Trophoblast cell (in vitro differentiated cells and primary cell): ENCODE measurements around the gene AQP1.

Source experiments
- DNase-seq, 2 donors: peaks; one replicate each; pipeline ENCODE4 v3.0.0-alpha.2; 2016
- H2AFZ ChIP-seq: 2 replicates; pipeline ENCODE4 v1.6.1; 2013; ENCODE audit warnings: low read length, moderate library complexity, mild to moderate bottlenecking; ENCODE audit not compliant: insufficient read depth, poor library complexity
- H2AK5ac ChIP-seq: 2 replicates; pipeline ENCODE4 v1.6.1; 2013; ENCODE audit warnings: mild to moderate bottlenecking, low read length
- H2BK120ac ChIP-seq: 2 replicates; pipeline ENCODE4 v1.6.1; 2013; ENCODE audit warnings: low read length, mild to moderate bottlenecking, moderate library complexity; ENCODE audit not compliant: insufficient read depth, poor library complexity
- H2BK12ac ChIP-seq: 2 replicates; pipeline ENCODE4 v1.6.1; 2013; ENCODE audit warnings: mild to moderate bottlenecking, low read length, moderate library complexity
- H2BK5ac ChIP-seq: 2 replicates; pipeline ENCODE4 v1.6.1; 2013; ENCODE audit warnings: low read length, low read depth, moderate library complexity, mild to moderate bottlenecking; ENCODE audit not compliant: poor library complexity
- H3K14ac ChIP-seq: 2 replicates; pipeline ENCODE4 v1.6.1; 2013; ENCODE audit warnings: mild to moderate bottlenecking, low read length
- H3K18ac ChIP-seq: 2 replicates; pipeline ENCODE4 v1.6.1; 2013; ENCODE audit warnings: mild to moderate bottlenecking, low read length
- H3K23ac ChIP-seq: 2 replicates; pipeline ENCODE4 v1.6.1; 2013; ENCODE audit warnings: low read length
- H3K27ac ChIP-seq: 2 replicates; pipeline ENCODE4 v1.5.1; 2013; ENCODE audit warnings: low read depth, mild to moderate bottlenecking, inconsistent platforms, low read length, moderate library complexity
- H3K27me3 ChIP-seq: 2 replicates; pipeline ENCODE4 v1.6.1; 2013; ENCODE audit warnings: inconsistent platforms, mild to moderate bottlenecking, low read length, moderate library complexity; ENCODE audit not compliant: insufficient read depth
- H3K36me3 ChIP-seq, 2 experiments: 1 replicate in 1 of 2; 2 replicates in 1 of 2; pipeline ENCODE4 v1.6.1; 2013; ENCODE audit warnings: low read length in 2 of 2, mild to moderate bottlenecking in 2 of 2, moderate library complexity in 1 of 2; ENCODE audit not compliant: insufficient read depth in 2 of 2, control insufficient read depth in 1 of 2
- H3K4ac ChIP-seq: 2 replicates; pipeline ENCODE4 v1.6.1; 2013; ENCODE audit warnings: low read depth, mild to moderate bottlenecking, low read length, moderate library complexity
- H3K4me1 ChIP-seq, 2 experiments: 1 replicate in 1 of 2; 2 replicates in 1 of 2; pipeline ENCODE4 v1.6.1; 2013; ENCODE audit warnings: low read length in 2 of 2, mild to moderate bottlenecking in 2 of 2, moderate library complexity in 1 of 2; ENCODE audit not compliant: insufficient read depth in 2 of 2, control insufficient read depth in 1 of 2
- H3K4me2 ChIP-seq: 2 replicates; pipeline ENCODE4 v1.6.1; 2013; ENCODE audit warnings: inconsistent platforms, mild to moderate bottlenecking, low read length, moderate library complexity
- H3K4me3 ChIP-seq: 2 replicates; pipeline ENCODE4 v1.5.1; 2013; ENCODE audit warnings: mild to moderate bottlenecking, low read depth, low read length, inconsistent platforms
- H3K79me1 ChIP-seq: one replicate; pipeline ENCODE4 v1.6.1; 2013; ENCODE audit warnings: low read length
- H3K79me2 ChIP-seq: 2 replicates; pipeline ENCODE4 v1.6.1; 2013; ENCODE audit warnings: low read length, mild to moderate bottlenecking; ENCODE audit not compliant: control insufficient read depth, insufficient read depth, poor library complexity
- H3K9ac ChIP-seq: 2 replicates; pipeline ENCODE4 v1.6.1; 2013; ENCODE audit warnings: mild to moderate bottlenecking, low read length
- H3K9me3 ChIP-seq: 2 replicates; pipeline ENCODE4 v1.6.1; 2013; ENCODE audit warnings: low read depth, mild to moderate bottlenecking, control low read depth, inconsistent platforms, low read length; ENCODE audit not compliant: insufficient read depth
- H4K12ac ChIP-seq: 2 replicates; pipeline ENCODE4 v1.6.1; 2013; ENCODE audit warnings: low read depth, mild to moderate bottlenecking, low read length, moderate library complexity
- H4K8ac ChIP-seq: 2 replicates; pipeline ENCODE4 v1.6.1; 2013; ENCODE audit warnings: low read depth, mild to moderate bottlenecking, low read length, moderate library complexity
- H4K91ac ChIP-seq: one replicate; pipeline ENCODE4 v1.6.1; 2013; ENCODE audit warnings: low read depth, mild to moderate bottlenecking, low read length, moderate library complexity
- WGBS: extraction: QIAGEN DNeasy Blood & Tissue Kit; methylation state at CpG from one replicate; pipeline ENCODE4 v1.1.7; 2013; ENCODE audit warnings: missing lambda C conversion rate; ENCODE audit not compliant: insufficient read length, insufficient coverage; ENCODE audit errors: extremely low coverage; 5-methylcytosine and 5-hydroxymethylcytosine counted together

Gene AQP1

GRCh38 chr7:30908681-30909080, 3.0 kb upstream of the AQP1 start:
- WGBS: no CpG with 5 or more reads among the region's 10 CpGs

GRCh38 chr7:30909431-30909830, 2.2 kb upstream of the AQP1 start:
- no peaks in the 10 kb centered on the region for H3K36me3 ChIP-seq
- H3K23ac ChIP-seq: no peak overlapping the region
- no peak overlapping the region for H4K91ac ChIP-seq
- no peak overlapping the region for H4K8ac ChIP-seq
- no peak overlapping the region for H3K18ac ChIP-seq
- peaks cover 5% of the 10 kb centered on the region for H3K9me3 ChIP-seq
- no peak overlapping the region for H3K9ac ChIP-seq
- H3K27ac ChIP-seq: no peak overlapping the region
- no peaks in the 10 kb centered on the region for H3K79me1 ChIP-seq
- WGBS: no CpG with 5 or more reads among the region's 6 CpGs
- no peaks in the 10 kb centered on the region for H3K4me1 ChIP-seq
- H3K4me2 ChIP-seq: no peak overlapping the region
- DNase-seq: no peak
- H2BK5ac ChIP-seq: no peak overlapping the region
- H2BK12ac ChIP-seq: no peak overlapping the region
- H3K14ac ChIP-seq: no peak overlapping the region
- no peaks in the 10 kb centered on the region for H3K27me3 ChIP-seq
- H4K12ac ChIP-seq: no peak overlapping the region
- no peak overlapping the region for H2AK5ac ChIP-seq
- no peak overlapping the region for H2BK120ac ChIP-seq
- no peaks in the 10 kb centered on the region for H3K79me2 ChIP-seq
- H3K4me3 ChIP-seq: no peak overlapping the region
- no peak overlapping the region for H3K4ac ChIP-seq
- no peak overlapping the region for H2AFZ ChIP-seq

More at GRCh38 chr7:30908681-30909080, 3.0 kb upstream of the AQP1 start:
- Histone ChIP-seq H3K18ac (no peak overlapping the region), H2BK12ac (no peak overlapping the region), H4K91ac (no peak overlapping the region), H3K23ac (no peak overlapping the region), H3K79me2 (no peaks in the 10 kb centered on the region), H3K9me3 (peaks cover 5% of the 10 kb centered on the region), H3K27me3 (no peaks in the 10 kb centered on the region), H4K8ac (no peak overlapping the region), H3K4ac (no peak overlapping the region), H3K9ac (no peak overlapping the region), H3K27ac (no peak overlapping the region), H3K4me1 (no peaks in the 10 kb centered on the region), H3K14ac (no peak overlapping the region), H2AK5ac (no peak overlapping the region), H3K79me1 (no peaks in the 10 kb centered on the region), H2BK5ac (no peak overlapping the region), H2BK120ac (no peak overlapping the region), H3K36me3 (no peaks in the 10 kb centered on the region), H4K12ac (no peak overlapping the region), H3K4me3 (no peak overlapping the region), H3K4me2 (no peak overlapping the region), H2AFZ (no peak overlapping the region)
- no peak for DNase-seq

- Histone ChIP-seq H3K4me2 (no peak overlapping the region), H3K18ac (no peak overlapping the region), H2BK12ac (no peak overlapping the region), H3K14ac (no peak overlapping the region), H3K4me3 (no peak overlapping the region), H3K9ac (no peak overlapping the region), H4K12ac (no peak overlapping the region), H3K9me3 (peaks cover 5% of the 10 kb centered on the region), H3K36me3 (no peaks in the 10 kb centered on the region), H3K27ac (no peak overlapping the region), H2AK5ac (no peak overlapping the region), H3K4ac (no peak overlapping the region), H2BK5ac (no peak overlapping the region), H3K79me2 (no peaks in the 10 kb centered on the region), H3K4me1 (no peaks in the 10 kb centered on the region), H4K91ac (no peak overlapping the region), H3K23ac (no peak overlapping the region), H2BK120ac (no peak overlapping the region), H3K27me3 (no peaks in the 10 kb centered on the region), H3K79me1 (no peaks in the 10 kb centered on the region), H4K8ac (no peak overlapping the region), H2AFZ (no peak overlapping the region)
- DNase-seq: no peak
- WGBS: no CpG with 5 or more reads among the region's 11 CpGs
Measured at GRCh38 chr7:30910411-30911073, 1.1 kb upstream of the AQP1 start.

GRCh38 chr7:30911133-30911532, 520 bp upstream of the AQP1 start:
- Histone ChIP-seq H2BK120ac (no peak overlapping the region), H2AFZ (no peak overlapping the region), H4K91ac (no peak overlapping the region), H3K4me2 (no peak overlapping the region), H3K79me2 (no peaks in the 10 kb centered on the region), H3K27me3 (no peaks in the 10 kb centered on the region), H3K23ac (no peak overlapping the region), H2BK5ac (no peak overlapping the region), H3K9me3 (peaks cover 5% of the 10 kb centered on the region), H4K8ac (no peak overlapping the region), H3K36me3 (no peaks in the 10 kb centered on the region), H3K4me1 (no peaks in the 10 kb centered on the region), H3K18ac (no peak overlapping the region), H3K4ac (no peak overlapping the region), H4K12ac (no peak overlapping the region), H2BK12ac (no peak overlapping the region), H3K27ac (no peak overlapping the region), H2AK5ac (no peak overlapping the region), H3K79me1 (no peaks in the 10 kb centered on the region), H3K4me3 (no peak overlapping the region), H3K9ac (no peak overlapping the region), H3K14ac (no peak overlapping the region)
- DNase-seq: no peak
- no CpG with 5 or more reads among the region's 11 CpGs for WGBS
